Esophagus muscularis mucosa (tissue), 3 donors: ENCODE data around the gene ARL17B.
"Not testable (repeated sequence)": the region's sequence is repeated elsewhere in the genome, so short reads cannot be mapped to it uniquely, and the experiment has no call there.

ENCODE experiments used
- CTCF ChIP-seq, 3 experiments: fragments of 200-600 bp in 2 of 3; fragments of 450-650 bp in 1 of 3; sonication (generic) in 2 of 3; IDR thresholded peaks; one replicate each; pipeline ENCODE4 v1.5.1; 2017 to 2019; ENCODE audit warnings: antibody characterized with exemption in 3 of 3, mild to moderate bottlenecking in 2 of 3, moderate library complexity in 1 of 3
- POLR2A ChIP-seq: fragments of 450-650 bp; IDR thresholded peaks from one replicate; pipeline ENCODE4 v1.6.1; 2017; ENCODE audit warnings: antibody characterized with exemption, moderate library complexity, mild to moderate bottlenecking, low read depth

- TF ChIP-seq CTCF (IDR thresholded peaks at IDR 0.05); POLR2A: not testable (repeated sequence)
Observed at GRCh38 chr17:46291618-46292017, 69.9 kb downstream of the ARL17B start.
